ENCODE measurements around the gene GLI3.

- TF ChIP-seq POLR2A (IDR thresholded peaks at IDR 0.05) (no peak), CTCF (IDR thresholded peaks at IDR 0.05) (no peak)
Observed at GRCh38 chr7:42167631-42168236, 69.3 kb downstream of the GLI3 start.

All from heart left ventricle (tissue), 13 donors.